Esophagus squamous epithelium (tissue), 5 donors: ENCODE results near the gene PNPLA2. TPM values are rescaled to one million over a fixed set of nuclear protein-coding genes. Genes with fewer than 3 reads are reported as not detected.

Experiments used
- DNase-seq: peaks from one replicate; lab custom pipeline; 2025; lab: John Stamatoyannopoulos, UW
- H3K27ac ChIP-seq, 4 donors: fragments of 200-600 bp; sonication (generic); one replicate each; pipeline ENCODE4 v1.5.1; 2016 to 2019; ENCODE audit warnings: mild to moderate bottlenecking in 1 of 4
- H3K27me3 ChIP-seq, 4 donors: fragments of 200-600 bp; sonication (generic); 1 replicate in 3 of 4; 2 replicates in 1 of 4; pipeline versions ENCODE4 v1.5.1 to v1.6.0; 2017 to 2021; ENCODE audit warnings: antibody characterized with exemption in 1 of 4
- H3K36me3 ChIP-seq, 3 donors: fragments of 200-600 bp; sonication (generic); one replicate each; pipeline ENCODE4 v1.5.1; 2016 to 2019
- H3K4me1 ChIP-seq, 3 donors: fragments of 200-600 bp; sonication (generic); one replicate each; pipeline ENCODE4 v1.5.1; 2017 to 2019
- H3K4me3 ChIP-seq, 4 donors: fragments of 200-600 bp; sonication (generic); 1 replicate in 3 of 4; 2 replicates in 1 of 4; pipeline ENCODE4 v1.5.1; 2016 to 2019; ENCODE audit warnings: mild to moderate bottlenecking in 2 of 4, moderate library complexity in 1 of 4
- H3K9me3 ChIP-seq, 3 donors: fragments of 200-600 bp; sonication (generic); one replicate each; pipeline ENCODE4 v1.5.1; 2016 to 2019
- POLR2A ChIP-seq, 4 donors: fragments of 450-650 bp; IDR thresholded peaks; one replicate each; pipeline ENCODE4 v1.6.1; 2017; ENCODE audit warnings: antibody characterized with exemption in 4 of 4, mild to moderate bottlenecking in 4 of 4, moderate library complexity in 3 of 4
- WGBS, 2 donors: methylation state at CpG; one replicate each; pipeline ENCODE4 v1.1.5; 2018; 5-methylcytosine and 5-hydroxymethylcytosine counted together
- intact Hi-C: fragments of 100-400 bp; cut with DNase I; formaldehyde crosslinking; loops from one replicate; pipeline ENCODE4 v1.15.0; 2022
- total RNA-seq, 4 donors: library from RNA; depleted of rRNA; stranded (reverse); fragments of >200 nt; gene quantifications; one replicate each; pipeline ENCODE4 v1.1.0, GENCODE V29; 2016
- TF ChIP-seq, protein P1 (sequence below), 6 experiments: fragments of 450-650 bp in 4 of 6; fragments of 200-600 bp in 2 of 6; sonication (generic) in 2 of 6; IDR thresholded peaks; one replicate each; pipeline ENCODE4 v1.5.1; 2016 to 2019; ENCODE audit warnings: antibody characterized with exemption in 6 of 6, mild to moderate bottlenecking in 4 of 6, moderate library complexity in 4 of 6
- donor health status: DM: yes; HTN: yes; CAD: no.

PNPLA2 gene
- total RNA-seq, 4 donors from 2014 or later: 14.2 to 42.7 (median 26.0) TPM

DNA sequence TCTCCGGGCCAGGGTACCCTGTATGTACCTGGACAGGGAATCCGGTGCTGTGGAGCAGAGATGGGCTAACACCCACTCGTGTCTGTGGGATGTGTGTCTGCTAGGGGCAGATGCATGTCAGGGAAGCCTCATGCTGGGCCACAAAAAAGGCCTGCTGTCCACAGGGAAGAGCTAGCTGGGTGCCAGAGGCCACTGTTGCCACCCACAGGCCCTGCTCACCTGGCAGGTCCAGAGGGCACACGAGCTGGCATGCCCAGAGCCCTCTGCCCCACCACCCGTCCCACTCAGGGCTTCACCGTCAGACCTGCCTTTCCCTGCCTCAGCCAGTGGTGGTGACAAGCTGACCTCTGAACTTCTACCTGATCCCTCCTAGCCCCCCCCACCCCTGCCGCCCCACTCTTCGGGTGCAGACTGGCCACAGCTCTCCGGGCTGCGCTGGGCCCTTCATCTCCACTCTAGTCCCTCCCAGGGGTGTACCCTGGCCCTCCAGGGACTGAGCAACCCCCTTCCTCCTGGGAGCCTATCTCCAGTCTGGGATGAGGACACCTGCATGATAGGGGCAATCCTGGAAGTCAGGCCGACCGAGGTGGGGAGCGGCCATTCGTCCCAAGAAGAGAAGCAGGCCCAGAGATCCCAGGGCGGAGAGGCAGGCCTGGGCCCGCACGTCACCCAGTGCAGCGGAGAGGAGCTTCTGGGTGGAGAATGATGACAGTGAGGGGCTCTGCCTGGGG lies 22.0 kb upstream of the PNPLA2 start:
- intact Hi-C loops: no loop called here
- no peak for DNase-seq

DNA sequence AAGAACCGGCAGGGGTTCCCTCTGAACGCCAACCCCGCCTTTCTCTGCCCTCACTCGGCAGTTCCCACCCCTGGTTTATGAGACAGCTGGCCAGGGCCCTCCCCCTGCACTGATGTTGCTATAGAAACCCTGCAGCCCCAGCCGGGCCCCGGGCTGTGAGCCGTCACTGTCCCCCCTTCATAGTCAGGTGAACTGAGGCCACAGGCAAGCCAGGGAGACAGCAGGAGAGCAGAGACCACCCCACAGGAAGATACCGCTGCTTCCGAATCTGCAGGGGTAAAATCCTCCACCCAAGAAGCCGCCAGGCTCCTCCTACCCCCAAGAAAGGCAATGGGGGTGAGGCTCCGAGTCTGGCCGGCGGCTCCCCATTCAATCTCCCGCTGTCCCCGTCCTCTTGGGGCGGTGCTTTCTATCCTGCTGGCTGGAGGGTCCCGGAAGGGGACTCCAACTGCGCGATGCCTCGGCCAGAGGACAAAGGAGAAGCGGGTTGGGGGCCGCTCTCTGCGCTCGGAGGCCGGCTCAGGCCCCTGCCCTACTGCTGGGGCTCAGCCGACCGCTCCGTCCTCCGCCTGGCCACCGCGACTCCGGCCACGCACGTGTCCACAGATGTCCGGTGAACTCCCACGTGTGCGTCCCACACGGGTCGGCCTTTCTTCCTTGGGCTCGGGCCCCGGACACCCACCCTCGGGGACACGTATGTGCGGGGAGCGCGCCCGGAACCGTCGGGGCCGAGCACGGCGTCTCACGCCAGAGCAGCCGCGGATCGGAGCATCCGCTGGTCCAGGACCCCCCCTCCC lies 21.2 kb upstream of the PNPLA2 start:
- H3K27me3 ChIP-seq: no peaks in the 10 kb centered on the region
- peak overlapping the region; percentile 65 to 87 (median 82) for H3K4me3 ChIP-seq
- H3K9me3 ChIP-seq: no peaks in the 10 kb centered on the region
- peaks cover 4 to 55% (median 8%) of the 10 kb centered on the region in 3 donors for H3K36me3 ChIP-seq
- peaks cover 29 to 47% (median 39%) of the 10 kb centered on the region in 3 donors for H3K4me1 ChIP-seq
- intact Hi-C loops: no loop called here
- 2% methylated on average over 13 of the region's 57 CpGs; no CpG with 5 or more reads in 1 of the 2 donors for WGBS, 2 donors
- TF ChIP-seq, protein P1, sequence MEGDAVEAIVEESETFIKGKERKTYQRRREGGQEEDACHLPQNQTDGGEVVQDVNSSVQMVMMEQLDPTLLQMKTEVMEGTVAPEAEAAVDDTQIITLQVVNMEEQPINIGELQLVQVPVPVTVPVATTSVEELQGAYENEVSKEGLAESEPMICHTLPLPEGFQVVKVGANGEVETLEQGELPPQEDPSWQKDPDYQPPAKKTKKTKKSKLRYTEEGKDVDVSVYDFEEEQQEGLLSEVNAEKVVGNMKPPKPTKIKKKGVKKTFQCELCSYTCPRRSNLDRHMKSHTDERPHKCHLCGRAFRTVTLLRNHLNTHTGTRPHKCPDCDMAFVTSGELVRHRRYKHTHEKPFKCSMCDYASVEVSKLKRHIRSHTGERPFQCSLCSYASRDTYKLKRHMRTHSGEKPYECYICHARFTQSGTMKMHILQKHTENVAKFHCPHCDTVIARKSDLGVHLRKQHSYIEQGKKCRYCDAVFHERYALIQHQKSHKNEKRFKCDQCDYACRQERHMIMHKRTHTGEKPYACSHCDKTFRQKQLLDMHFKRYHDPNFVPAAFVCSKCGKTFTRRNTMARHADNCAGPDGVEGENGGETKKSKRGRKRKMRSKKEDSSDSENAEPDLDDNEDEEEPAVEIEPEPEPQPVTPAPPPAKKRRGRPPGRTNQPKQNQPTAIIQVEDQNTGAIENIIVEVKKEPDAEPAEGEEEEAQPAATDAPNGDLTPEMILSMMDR (IDR thresholded peaks at IDR 0.05): no peak
- TF ChIP-seq POLR2A (IDR thresholded peaks at IDR 0.05): no peak
- H3K27ac ChIP-seq: peak overlapping the region; percentile 81 to 94 (median 90)
- DNase-seq: no peak

More for the DNA sequence above, 22.0 kb upstream of the PNPLA2 start:
- H3K4me1 ChIP-seq: peaks cover 29 to 46% (median 39%) of the 10 kb centered on the region in 3 donors
- peaks cover 0 to 1% (median 0%) of the 10 kb centered on the region in 4 donors for H3K27me3 ChIP-seq
- peak overlapping the region; percentile 81 to 94 (median 90) for H3K27ac ChIP-seq
- H3K9me3 ChIP-seq: no peaks in the 10 kb centered on the region
- H3K36me3 ChIP-seq: peaks cover 4 to 55% (median 8%) of the 10 kb centered on the region in 3 donors
- WGBS, 2 donors: 60% methylated on average over 2 of the region's 18 CpGs; no CpG with 5 or more reads in 1 of the 2 donors
- TF ChIP-seq, protein P1 (IDR thresholded peaks at IDR 0.05): no peak
- TF ChIP-seq POLR2A (IDR thresholded peaks at IDR 0.05): no peak
- H3K4me3 ChIP-seq: peak overlapping the region; percentile 65 to 87 (median 82)

DNA sequence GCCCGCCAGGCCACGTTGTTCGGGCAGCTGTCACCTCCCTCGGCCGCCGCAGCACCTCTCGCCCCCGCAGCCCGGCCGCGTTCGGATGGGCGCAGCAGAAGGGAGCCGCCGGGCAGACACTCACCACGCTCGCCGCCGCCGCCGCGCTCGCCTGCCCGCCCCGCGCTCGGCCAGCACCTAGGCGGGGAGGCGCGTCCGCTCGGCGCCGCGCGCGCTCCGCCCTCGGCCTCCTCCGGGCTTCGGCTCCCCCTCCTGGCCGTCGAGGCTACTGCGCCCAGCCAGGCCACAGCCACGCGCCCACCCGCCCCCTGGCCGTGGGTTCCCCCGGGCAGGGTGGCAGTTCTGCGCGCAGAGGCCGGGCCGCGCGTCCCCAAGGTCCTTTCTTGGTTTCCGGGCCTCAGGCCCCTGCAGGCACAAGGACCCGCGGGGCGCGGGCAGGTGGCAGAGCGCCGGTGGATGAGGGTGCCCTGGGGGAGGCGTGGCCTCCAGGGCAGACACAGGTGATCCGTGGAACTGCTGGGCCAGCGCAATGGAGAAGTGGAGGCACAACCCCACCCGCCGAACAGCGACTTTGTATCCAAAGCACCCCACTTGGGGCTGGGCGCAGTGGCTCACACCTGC lies 20.5 kb upstream of the PNPLA2 start, which contains the start of gene SLC25A22:
SLC25A22 (minus strand) TSS at position 189 of the 621 bp plus-strand sequence. CDS start 3,275 bp downstream, outside the sequence.
- TF ChIP-seq, protein P1 (IDR thresholded peaks at IDR 0.05): peak; percentile 72 to 97 (median 92)
- TF ChIP-seq POLR2A (IDR thresholded peaks at IDR 0.05): no peak
- H3K4me1 ChIP-seq: peaks cover 29 to 54% (median 39%) of the 10 kb centered on the region in 3 donors
- peaks cover under 1 to 55% (median 11%) of the 10 kb centered on the region in 3 donors for H3K36me3 ChIP-seq
- no peaks in the 10 kb centered on the region for H3K27me3 ChIP-seq
- DNase-seq: no peak
- H3K27ac ChIP-seq: peak within 1 kb of the TSS; percentile 81 to 94 (median 90)
- intact Hi-C loops: no loop called here
- H3K9me3 ChIP-seq: no peaks in the 10 kb centered on the region
- WGBS, 2 donors: 28% methylated on average over 3 of the region's 69 CpGs; no CpG with 5 or more reads in 1 of the 2 donors
- H3K4me3 ChIP-seq: peak within 1 kb of the TSS; percentile 65 to 87 (median 82)

DNA sequence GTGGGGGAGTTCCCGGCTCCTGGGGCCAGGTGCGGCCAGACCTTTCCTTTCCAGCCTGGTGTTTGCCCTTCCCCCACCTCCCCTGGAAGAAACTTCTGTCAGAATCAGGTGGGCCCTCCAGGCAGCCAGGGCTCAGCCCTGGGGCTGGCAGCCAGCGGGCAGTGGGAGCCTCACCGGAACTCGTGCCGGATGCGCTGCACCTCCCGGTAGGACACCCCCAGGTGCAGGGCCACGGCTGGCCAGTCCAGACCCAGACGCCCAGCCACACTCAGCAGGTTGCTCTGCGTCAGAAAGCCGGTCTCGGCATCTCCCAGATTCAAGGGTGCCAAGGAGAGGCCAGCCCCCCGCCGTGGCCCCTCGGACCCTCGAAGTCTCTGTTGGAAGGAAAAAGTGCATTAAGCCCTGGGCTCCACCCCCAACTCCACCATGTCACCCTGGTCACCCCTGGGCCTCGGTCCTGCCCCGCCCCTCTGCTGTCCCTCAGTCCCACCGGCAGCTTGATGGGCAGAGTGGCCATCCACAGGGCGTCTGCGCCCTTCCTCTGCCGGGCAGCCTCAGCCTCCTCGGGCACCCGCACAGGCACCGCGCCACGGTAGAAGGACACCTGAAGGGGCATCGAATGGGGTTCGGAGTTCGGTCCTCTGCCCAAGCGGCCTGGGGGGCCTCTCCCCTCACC lies 18.9 kb upstream of the PNPLA2 start:
- WGBS, 2 donors: 40 to 95% methylated on average over 1 to 12 of the region's 32 CpGs
- Histone ChIP-seq H3K4me3 (no peak overlapping the region), H3K27ac (no peak overlapping the region), H3K27me3 (no peaks in the 10 kb centered on the region), H3K36me3 (peaks cover 0 to 48% (median 11%) of the 10 kb centered on the region in 3 donors), H3K9me3 (no peaks in the 10 kb centered on the region), H3K4me1 (peaks cover 37 to 60% (median 46%) of the 10 kb centered on the region in 3 donors)
- TF ChIP-seq POLR2A (IDR thresholded peaks at IDR 0.05): no peak
- no peak for DNase-seq
- intact Hi-C loops: no loop called here

DNA sequence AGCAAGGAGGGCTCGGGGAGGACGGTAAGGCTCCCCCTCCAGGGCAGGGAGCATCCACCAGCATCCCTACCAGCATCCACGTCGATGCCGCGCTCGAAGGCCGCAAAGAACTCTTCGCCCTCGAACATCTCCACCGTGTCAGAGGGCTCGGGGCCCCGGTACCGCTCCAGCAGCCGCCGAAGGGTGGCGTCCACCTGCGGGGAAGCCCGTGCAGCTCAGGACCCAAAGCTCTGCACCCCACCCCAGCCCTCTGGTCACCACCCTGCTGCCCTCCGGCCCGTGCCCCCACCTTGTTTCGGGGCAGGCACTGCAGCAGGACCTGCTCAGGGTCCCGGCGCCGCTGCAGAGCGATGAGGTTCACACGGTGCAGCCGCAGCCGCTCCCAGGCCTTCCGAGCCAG lies 18.2 kb upstream of the PNPLA2 start:
- H3K9me3 ChIP-seq: no peaks in the 10 kb centered on the region
- DNase-seq: no peak
- intact Hi-C loops: no loop called here
- WGBS, 2 donors: 89 to 98% methylated on average over 10 to 12 of the region's 30 CpGs
- H3K36me3 ChIP-seq: peaks cover 0 to 48% (median 11%) of the 10 kb centered on the region in 3 donors
- H3K4me3 ChIP-seq: no peak overlapping the region
- TF ChIP-seq, protein P1 (IDR thresholded peaks at IDR 0.05): no peak
- no peak for TF ChIP-seq POLR2A (IDR thresholded peaks at IDR 0.05)
- H3K27me3 ChIP-seq: no peaks in the 10 kb centered on the region
- peaks cover 31 to 60% (median 46%) of the 10 kb centered on the region in 3 donors for H3K4me1 ChIP-seq
- H3K27ac ChIP-seq: no peak overlapping the region
